IMR-90 (cell line): ENCODE measurements around the gene TREH. TPM values are rescaled to one million over a fixed set of nuclear protein-coding genes. Genes with fewer than 3 reads are reported as not detected.

Experiments used
- ATAC-seq: fragments of 200-7000 bp; cut with Tn5 transposase; 2 replicates; pipeline ENCODE4 v1.9.1; 2020; ENCODE audit warnings: low read depth, mild to moderate bottlenecking, moderate library complexity
- BruUV-seq: library from RNA; stranded (reverse); fragments of 400-500 nt; replicated peaks from 2 replicates; lab custom pipeline; 2021; lab: Mats Ljungman, UMichigan
- CTCF ChIA-PET: fragments of 300-600 bp; formaldehyde crosslinking; extraction: SDS; loops from one replicate; lab custom pipeline; 2021; ENCODE audit warnings: antibody characterized with exemption; lab: Yijun Ruan, JAX
- POLR2A ChIA-PET: fragments of 300-600 bp; sonication (Branson Sonifier 250); formaldehyde crosslinking; loops from one replicate; lab custom pipeline; 2022; ENCODE audit warnings: antibody characterized with exemption; ENCODE audit not compliant: unreplicated experiment; lab: Charles Lee
- DNase-seq: peaks from one replicate; pipeline ENCODE4 v3.0.0; 2013
- H2AFZ ChIP-seq: replicated peaks from 2 replicates; pipeline ENCODE3; 2013; ENCODE audit warnings: low read length, mild to moderate bottlenecking; ENCODE audit not compliant: poor library complexity
- H2AK5ac ChIP-seq: 2 replicates; pipeline ENCODE4 v1.6.1; 2013; ENCODE audit warnings: low read depth, low read length, inconsistent platforms
- H2AK9ac ChIP-seq: replicated peaks from 2 replicates; pipeline ENCODE3; 2013; ENCODE audit warnings: mild to moderate bottlenecking, low read depth, low read length, moderate library complexity; ENCODE audit not compliant: poor library complexity
- H2BK120ac ChIP-seq: 2 replicates; pipeline ENCODE4 v1.6.1; 2013; ENCODE audit warnings: low read depth, low read length, inconsistent platforms
- H2BK15ac ChIP-seq: 3 replicates; pipeline ENCODE4 v1.6.1; 2013; ENCODE audit warnings: low read depth, low read length, inconsistent platforms
- H2BK20ac ChIP-seq: 2 replicates; pipeline ENCODE4 v1.6.1; 2013; ENCODE audit warnings: low read depth, mild to moderate bottlenecking, inconsistent platforms, low read length, moderate library complexity
- H2BK5ac ChIP-seq: 2 replicates; pipeline ENCODE4 v1.6.1; 2013; ENCODE audit warnings: mild to moderate bottlenecking, low read depth, low read length, inconsistent platforms; ENCODE audit not compliant: poor library complexity, severe bottlenecking
- H3K14ac ChIP-seq: replicated peaks from 2 replicates; pipeline ENCODE4 v1.6.1; 2013; ENCODE audit warnings: low read depth, low read length, inconsistent platforms
- H3K18ac ChIP-seq: 2 replicates; pipeline ENCODE4 v1.6.1; 2013; ENCODE audit warnings: low read depth, low read length, control low read depth
- H3K23ac ChIP-seq: 2 replicates; pipeline ENCODE4 v1.6.1; 2013; ENCODE audit warnings: low read depth, low read length, inconsistent platforms
- H3K27ac ChIP-seq: 2 replicates; pipeline ENCODE4 v1.5.1; 2013; ENCODE audit warnings: mild to moderate bottlenecking, control low read depth, low read length; ENCODE audit not compliant: insufficient read depth
- H3K27me3 ChIP-seq: 2 replicates; pipeline ENCODE4 v1.6.1; 2013; ENCODE audit warnings: low read length; ENCODE audit not compliant: control insufficient read depth, insufficient read depth
- H3K36me3 ChIP-seq: 2 replicates; pipeline ENCODE4 v1.6.1; 2013; ENCODE audit warnings: low read length, mixed read lengths; ENCODE audit not compliant: control insufficient read depth, insufficient read depth
- H3K4ac ChIP-seq: 2 replicates; pipeline ENCODE4 v1.6.1; 2013; ENCODE audit warnings: low read depth, low read length, inconsistent platforms
- H3K4me1 ChIP-seq: 2 replicates; pipeline ENCODE4 v1.6.1; 2013; ENCODE audit warnings: low read length, mixed read lengths; ENCODE audit not compliant: control insufficient read depth, insufficient read depth
- H3K4me2 ChIP-seq: 2 replicates; pipeline ENCODE4 v1.6.1; 2013; ENCODE audit warnings: low read depth, mild to moderate bottlenecking, control low read depth, low read length, moderate library complexity
- H3K4me3 ChIP-seq: 2 replicates; pipeline ENCODE4 v1.5.1; 2013; ENCODE audit warnings: low read depth, mild to moderate bottlenecking, control low read depth, low read length, moderate library complexity; ENCODE audit not compliant: insufficient read depth
- H3K56ac ChIP-seq: 2 replicates; pipeline ENCODE4 v1.6.1; 2013; ENCODE audit warnings: low read length, inconsistent platforms; ENCODE audit not compliant: insufficient read depth; ENCODE audit errors: extremely low read depth
- H3K79me1 ChIP-seq, 2 experiments: 2 replicates each; pipeline ENCODE4 v1.6.1; 2013; ENCODE audit warnings: low read length in 2 of 2, inconsistent platforms in 1 of 2, low read depth in 1 of 2
- H3K9ac ChIP-seq: 2 replicates; pipeline ENCODE4 v1.6.1; 2013; ENCODE audit warnings: low read depth, low read length, control low read depth
- H3K9me1 ChIP-seq: 2 replicates; pipeline ENCODE4 v1.6.1; 2013; ENCODE audit warnings: low read length, inconsistent platforms; ENCODE audit not compliant: insufficient read depth
- H3K9me3 ChIP-seq: 2 replicates; pipeline ENCODE4 v1.6.1; 2013; ENCODE audit warnings: low read length; ENCODE audit not compliant: control insufficient read depth, insufficient read depth
- H4K20me1 ChIP-seq: 2 replicates; pipeline ENCODE4 v1.6.1; 2013; ENCODE audit warnings: low read length, inconsistent platforms; ENCODE audit not compliant: insufficient read depth
- H4K5ac ChIP-seq: 2 replicates; pipeline ENCODE4 v1.6.1; 2013; ENCODE audit warnings: mild to moderate bottlenecking, low read depth, low read length, control low read depth
- H4K8ac ChIP-seq, 2 experiments: 2 replicates each; pipeline ENCODE4 v1.6.1; 2013; ENCODE audit warnings: low read depth in 2 of 2, low read length in 2 of 2, control low read depth in 1 of 2, inconsistent platforms in 1 of 2
- H4K91ac ChIP-seq: 2 replicates; pipeline ENCODE4 v1.6.1; 2013; ENCODE audit warnings: low read depth, low read length, inconsistent platforms; ENCODE audit not compliant: insufficient read depth
- BHLHE40 ChIP-seq: fragments of 150-350 bp; IDR thresholded peaks from 2 replicates; pipeline ENCODE4 v1.6.1; 2016; ENCODE audit warnings: mild to moderate bottlenecking, low read depth, low read length
- CEBPB ChIP-seq: IDR thresholded peaks from 2 replicates; pipeline ENCODE4 v1.6.1; 2012; ENCODE audit warnings: low read depth, low read length, improper control_type of control experiment
- CHD1 ChIP-seq: IDR thresholded peaks from 2 replicates; pipeline ENCODE4 v1.6.1; 2012; ENCODE audit warnings: low read depth, low read length, improper control_type of control experiment
- ELK1 ChIP-seq: fragments of 150-350 bp; IDR thresholded peaks from 2 replicates; pipeline ENCODE4 v1.6.1; 2016; ENCODE audit warnings: low read depth, mild to moderate bottlenecking, low read length, moderate library complexity, borderline replicate concordance
- FOS ChIP-seq: fragments of 150-350 bp; IDR thresholded peaks from 2 replicates; pipeline ENCODE4 v1.6.1; 2016; ENCODE audit warnings: low read depth, low read length
- MAFK ChIP-seq: IDR thresholded peaks from 2 replicates; pipeline ENCODE4 v1.6.1; 2012; ENCODE audit warnings: low read depth, low read length, improper control_type of control experiment
- MAZ ChIP-seq: IDR thresholded peaks from 2 replicates; pipeline ENCODE4 v1.6.1; 2012; ENCODE audit warnings: low read depth, mild to moderate bottlenecking, low read length, improper control_type of control experiment, moderate library complexity, borderline replicate concordance
- MXI1 ChIP-seq: IDR thresholded peaks from 2 replicates; pipeline ENCODE4 v1.6.1; 2012; ENCODE audit warnings: low read depth, mild to moderate bottlenecking, low read length, moderate library complexity, borderline replicate concordance
- NFE2L2 ChIP-seq: fragments of 150-350 bp; IDR thresholded peaks from 2 replicates; pipeline ENCODE4 v1.6.1; 2016; ENCODE audit warnings: low read depth, mild to moderate bottlenecking, low read length
- POLR2A ChIP-seq: IDR thresholded peaks from 2 replicates; pipeline ENCODE4 v1.6.1; 2012; ENCODE audit warnings: mild to moderate bottlenecking, low read depth, low read length
- RAD21 ChIP-seq: IDR thresholded peaks from 2 replicates; pipeline ENCODE4 v1.6.1; 2012; ENCODE audit warnings: low read length, improper control_type of control experiment
- RCOR1 ChIP-seq: IDR thresholded peaks from 2 replicates; pipeline ENCODE4 v1.6.1; 2012; ENCODE audit warnings: mild to moderate bottlenecking, low read length, improper control_type of control experiment; ENCODE audit not compliant: insufficient replicate concordance
- RFX5 ChIP-seq: IDR thresholded peaks from 2 replicates; pipeline ENCODE4 v1.8.0; 2012; ENCODE audit warnings: low read depth, mild to moderate bottlenecking, low read length, moderate library complexity
- SMC3 ChIP-seq: fragments of 150-350 bp; IDR thresholded peaks from 2 replicates; pipeline ENCODE4 v1.6.1; 2016; ENCODE audit warnings: low read depth, mild to moderate bottlenecking, antibody characterized with exemption, low read length, moderate library complexity
- USF2 ChIP-seq: fragments of 150-350 bp; IDR thresholded peaks from 2 replicates; pipeline ENCODE4 v1.6.1; 2017; ENCODE audit warnings: mild to moderate bottlenecking, antibody characterized with exemption, low read length, low read depth
- WGBS, 2 experiments: methylation state at CpG; one replicate each; pipeline versions ENCODE4 v1.1.5 to v1.1.7; 2013; ENCODE audit warnings: missing lambda C conversion rate in 2 of 2; ENCODE audit not compliant: insufficient read length in 1 of 2; ENCODE audit errors: extremely low coverage in 2 of 2; 5-methylcytosine and 5-hydroxymethylcytosine counted together
- dilution Hi-C: fragments of 300-500 bp; cut with HindIII; formaldehyde crosslinking; loops from one replicate; pipeline ENCODE4 v1.14.3; 2018; ENCODE audit warnings: low sequenced_read_pairs; ENCODE audit not compliant: unreplicated experiment
- in situ Hi-C: fragments of 300-500 bp; cut with MboI; formaldehyde crosslinking; loops from 3 replicates; pipeline ENCODE4 v1.14.3; 2019; ENCODE audit warnings: low sequenced_read_pairs, inconsistent platforms, mixed read lengths
- intact Hi-C: fragments of 100-400 bp; cut with micrococcal nuclease; formaldehyde crosslinking; loops from 2 replicates; pipeline ENCODE4 v1.10.0; 2022
- polyA plus RNA-seq, 3 experiments: library from polyadenylated mRNA; depleted of rRNA; stranded (reverse); fragments of >200 nt; gene quantifications; 2 replicates each; pipeline ENCODE4 v1.2.3, GENCODE V29; 2012; ENCODE audit warnings: low replicate concordance in 1 of 3
- total RNA-seq: library from RNA; depleted of rRNA; stranded (reverse); fragments of >200 nt; gene quantifications from 2 replicates; pipeline ENCODE4 v1.2.3, GENCODE V29; 2012
- TF ChIP-seq, protein P1 (sequence below): conservative IDR thresholded peaks from 2 replicates; pipeline ENCODE4 v1.5.1; 2012; ENCODE audit warnings: mild to moderate bottlenecking, low read depth, low read length, improper control_type of control experiment

TREH gene
- total and polyA plus RNA-seq, 2 of the 4 experiments (the other 2 are of a cell fraction): not detected

- Histone ChIP-seq H3K9me1 (peaks cover 27% of the 10 kb centered on the region), H3K23ac (no peak overlapping the region)
- POLR2A ChIA-PET: interaction anchor here (0.7 kb wide), 1 partner anchor 13 kb away, joined by 3 read pairs; no protein-coding TSS in a partner anchor
Observed at GRCh38 chr11:118625976-118626375, 53.5 kb downstream of the TREH start.

More at GRCh38 chr11:118625976-118626375, 53.5 kb downstream of the TREH start:
- Histone ChIP-seq H3K79me1 (peaks cover 42 to 87% of the 10 kb centered on the region in 2 experiments), H3K14ac (no peak overlapping the region), H2BK15ac (no peak overlapping the region), H3K4ac (no peak overlapping the region), H3K4me1 (peaks cover 16% of the 10 kb centered on the region), H3K9me3 (no peaks in the 10 kb centered on the region), H3K27ac (no peak overlapping the region), H4K91ac (no peak overlapping the region), H3K56ac (no peak overlapping the region), H2BK20ac (no peak overlapping the region), H2AK9ac (no peak overlapping the region), H2BK120ac (no peak overlapping the region), H3K9ac (no peak overlapping the region), H3K4me2 (no peak overlapping the region), H3K18ac (no peak overlapping the region), H4K20me1 (peaks cover 80% of the 10 kb centered on the region), H2BK5ac (no peak overlapping the region), H3K27me3 (no peaks in the 10 kb centered on the region), H3K36me3 (peaks cover 58% of the 10 kb centered on the region), H4K8ac (no peak overlapping the region), H2AK5ac (no peak overlapping the region), H2AFZ (no peak overlapping the region), H3K4me3 (no peak overlapping the region), H4K5ac (no peak overlapping the region)
- TF ChIP-seq, protein P1, sequence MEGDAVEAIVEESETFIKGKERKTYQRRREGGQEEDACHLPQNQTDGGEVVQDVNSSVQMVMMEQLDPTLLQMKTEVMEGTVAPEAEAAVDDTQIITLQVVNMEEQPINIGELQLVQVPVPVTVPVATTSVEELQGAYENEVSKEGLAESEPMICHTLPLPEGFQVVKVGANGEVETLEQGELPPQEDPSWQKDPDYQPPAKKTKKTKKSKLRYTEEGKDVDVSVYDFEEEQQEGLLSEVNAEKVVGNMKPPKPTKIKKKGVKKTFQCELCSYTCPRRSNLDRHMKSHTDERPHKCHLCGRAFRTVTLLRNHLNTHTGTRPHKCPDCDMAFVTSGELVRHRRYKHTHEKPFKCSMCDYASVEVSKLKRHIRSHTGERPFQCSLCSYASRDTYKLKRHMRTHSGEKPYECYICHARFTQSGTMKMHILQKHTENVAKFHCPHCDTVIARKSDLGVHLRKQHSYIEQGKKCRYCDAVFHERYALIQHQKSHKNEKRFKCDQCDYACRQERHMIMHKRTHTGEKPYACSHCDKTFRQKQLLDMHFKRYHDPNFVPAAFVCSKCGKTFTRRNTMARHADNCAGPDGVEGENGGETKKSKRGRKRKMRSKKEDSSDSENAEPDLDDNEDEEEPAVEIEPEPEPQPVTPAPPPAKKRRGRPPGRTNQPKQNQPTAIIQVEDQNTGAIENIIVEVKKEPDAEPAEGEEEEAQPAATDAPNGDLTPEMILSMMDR: no peak
- TF ChIP-seq ELK1 (no peak), RFX5 (no peak), SMC3 (no peak), MAZ (no peak), RCOR1 (no peak), FOS (no peak), CHD1 (no peak), USF2 (no peak), BHLHE40 (no peak), MAFK (no peak), MXI1 (no peak), RAD21 (no peak), NFE2L2 (no peak), POLR2A (no peak), CEBPB (no peak)
- in situ Hi-C loops (no loop called here), dilution Hi-C loops (no loop called here), intact Hi-C loops (no loop called here)
- BruUV-seq: no TSS peak
- CTCF ChIA-PET: interaction anchor here (0.6 kb wide), 1 partner anchor 22 kb away, joined by 5 read pairs; no protein-coding TSS in a partner anchor
- ATAC-seq: no peak
- no CpG with 5 or more reads among the region's 2 CpGs for WGBS, 2 experiments
- no peak for DNase-seq
